ENCODE results near the gene RPL35. TPM values are rescaled to one million over a fixed set of nuclear protein-coding genes. Genes with fewer than 3 reads are reported as not detected.
A peak's percentile ranks its signal among the peaks of the same experiment; 100 is the strongest.
"Not testable (repeated sequence)": the region's sequence is repeated elsewhere in the genome, so short reads cannot be mapped to it uniquely, and the experiment has no call there.

Gene RPL35
- total RNA-seq, 2 donors from 2014 or later, result 1,912 to 2,066 TPM

DNA sequence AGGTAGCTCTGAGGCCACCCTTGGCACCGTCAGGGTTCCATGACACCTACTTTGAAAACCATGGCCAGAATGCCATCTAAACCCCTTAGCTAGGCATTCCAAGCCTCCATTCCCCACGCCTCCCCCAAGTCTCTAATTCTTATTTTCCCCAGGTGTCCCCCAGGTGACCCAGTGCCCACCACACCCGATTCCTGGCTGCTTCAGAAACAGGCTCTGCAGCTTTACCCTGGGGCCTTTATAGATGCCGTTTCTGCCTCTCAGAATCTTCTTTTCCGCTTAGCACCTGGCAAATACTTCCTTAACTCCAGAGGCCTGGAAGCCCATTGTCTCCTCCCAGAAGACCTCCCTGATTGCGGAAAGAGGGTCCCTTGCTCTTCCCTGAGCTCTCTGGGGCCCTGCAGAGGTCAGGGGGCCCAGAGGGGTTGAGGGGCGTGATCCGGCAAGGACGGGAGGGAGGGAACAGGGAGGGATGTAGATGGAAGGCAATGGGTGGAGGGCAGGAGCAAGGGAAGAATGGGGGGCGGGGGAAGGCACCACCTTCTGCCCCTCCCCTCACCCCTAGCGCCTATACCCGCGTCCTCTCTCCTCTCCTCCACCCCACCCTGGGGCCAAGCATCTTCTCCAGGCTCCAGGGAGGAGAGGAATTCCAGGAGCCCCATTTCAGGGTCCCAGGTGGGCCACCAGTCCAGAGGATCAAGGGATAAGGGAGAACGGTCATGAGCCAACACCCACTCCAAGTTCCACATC lies 20.5 kb downstream of the RPL35 start:
- Mint-ChIP-seq H3K36me3 (no peaks in the 10 kb centered on the region), H3K9me3 (no peaks in the 10 kb centered on the region), H3K27ac (no peak overlapping the region)
- no peak for DNase-seq (ENCODE audit: low spot score in 2 of 2)
- ATAC-seq, result no peak

DNA sequence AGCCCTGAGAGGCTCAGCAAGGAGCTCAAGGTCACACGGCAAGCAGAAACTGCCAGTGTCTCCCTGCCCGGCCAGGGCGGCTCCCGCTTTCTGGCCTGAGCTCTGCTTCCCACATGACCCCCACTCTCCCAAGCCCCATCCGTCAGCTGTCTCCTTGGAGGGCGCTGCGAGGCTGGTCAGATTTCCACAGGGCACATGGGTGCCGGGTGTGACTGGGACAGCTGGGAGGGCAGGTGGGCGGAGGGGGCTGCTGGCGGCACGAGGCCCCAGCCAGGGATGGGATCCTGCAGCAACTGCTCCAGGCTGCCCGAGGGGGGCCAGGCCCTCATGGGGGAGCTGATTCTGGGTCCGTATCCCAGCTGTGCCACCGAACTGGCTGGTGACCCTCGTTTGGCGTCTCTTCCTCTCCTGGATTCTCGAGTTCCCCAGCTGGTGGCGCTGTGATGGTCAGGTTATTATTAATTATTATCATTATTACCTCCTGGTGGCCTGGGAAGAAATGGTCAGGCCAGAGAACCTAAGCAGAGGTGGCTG lies 21.4 kb downstream of the RPL35 start:
- H3K27ac Mint-ChIP-seq, result no peak overlapping the region
- H3K36me3 Mint-ChIP-seq, result no peaks in the 10 kb centered on the region
- ATAC-seq, result no peak
- no peaks in the 10 kb centered on the region for H3K9me3 Mint-ChIP-seq
- no peak for DNase-seq (ENCODE audit: low spot score in 2 of 2)

DNA sequence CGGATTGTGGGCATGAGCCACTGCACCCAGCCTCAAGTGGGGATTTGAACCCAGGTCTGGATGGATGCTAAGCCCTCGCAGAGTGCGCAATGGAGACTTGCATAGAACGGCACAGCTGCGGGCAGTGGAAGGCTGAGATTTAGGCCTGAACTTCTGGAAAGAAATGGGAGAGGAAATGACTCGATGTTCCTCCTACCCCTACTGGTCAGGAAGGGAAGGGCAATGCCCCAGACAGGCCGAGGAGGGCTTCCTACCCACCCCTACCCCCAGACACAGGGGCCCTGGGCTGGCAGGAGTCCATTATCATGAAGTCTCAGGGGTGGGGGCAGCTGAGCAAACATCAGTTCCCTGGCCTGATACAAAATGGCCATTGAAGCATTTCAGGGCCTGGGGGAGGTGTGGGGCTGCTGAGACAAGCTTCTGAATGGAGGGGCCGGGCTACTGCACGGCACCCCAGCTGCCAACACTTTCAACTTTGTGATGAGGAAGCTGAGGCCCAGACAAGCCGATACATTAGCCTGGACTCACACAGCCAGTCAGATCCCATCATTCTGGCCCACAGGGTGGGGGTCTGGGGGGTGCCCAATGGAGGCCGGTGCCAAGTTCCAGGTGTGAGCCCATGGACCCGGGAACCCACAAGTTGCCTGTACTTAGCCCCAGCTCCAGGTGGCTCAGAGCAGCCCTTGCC lies 22.0 kb downstream of the RPL35 start:
- H3K27ac Mint-ChIP-seq, result no peak overlapping the region
- no peaks in the 10 kb centered on the region for H3K9me3 Mint-ChIP-seq
- no peaks in the 10 kb centered on the region for H3K36me3 Mint-ChIP-seq
- ATAC-seq, result peak in 1 of 2 donors; percentile 37
- DNase-seq (ENCODE audit: low spot score in 2 of 2), result no peak

DNA sequence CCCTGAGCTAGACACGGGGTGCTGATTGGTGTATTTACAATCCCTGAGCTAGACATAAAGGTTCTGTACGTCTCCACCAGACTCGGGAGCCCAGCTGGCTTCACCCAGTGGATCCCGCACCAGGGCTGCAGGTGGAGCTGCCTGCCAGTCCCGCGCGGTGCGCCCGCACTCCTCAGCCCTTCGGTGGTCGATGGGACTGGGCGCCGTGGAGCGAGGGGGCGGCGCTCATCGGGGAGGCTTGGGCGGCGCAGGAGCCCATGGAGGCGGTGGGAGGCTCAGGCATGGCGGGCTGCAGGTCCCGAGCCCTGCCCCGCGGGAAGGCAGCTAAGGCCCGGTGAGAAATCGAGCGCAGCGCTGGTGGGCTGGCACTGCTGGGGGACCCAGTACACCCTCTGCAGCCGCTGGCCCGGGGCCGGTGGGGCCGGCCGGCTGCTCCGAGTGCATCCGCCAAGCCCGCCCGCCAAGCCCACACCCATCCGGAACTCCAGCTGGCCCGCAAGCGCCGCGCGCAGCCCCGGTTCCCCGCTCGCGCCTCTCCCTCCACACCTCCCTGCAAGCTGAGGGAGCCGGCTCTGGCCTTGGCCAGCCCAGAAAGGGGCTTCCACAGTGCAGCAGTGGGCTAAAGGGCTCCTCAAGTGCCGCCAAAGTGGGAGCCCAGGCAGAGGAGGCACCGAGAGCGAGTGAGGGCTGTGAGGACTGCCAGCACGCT lies 23.0 kb downstream of the RPL35 start:
- not testable (repeated sequence) for DNase-seq (ENCODE audit: low spot score in 2 of 2); ATAC-seq; H3K27ac Mint-ChIP-seq; H3K36me3 Mint-ChIP-seq; H3K9me3 Mint-ChIP-seq

DNA sequence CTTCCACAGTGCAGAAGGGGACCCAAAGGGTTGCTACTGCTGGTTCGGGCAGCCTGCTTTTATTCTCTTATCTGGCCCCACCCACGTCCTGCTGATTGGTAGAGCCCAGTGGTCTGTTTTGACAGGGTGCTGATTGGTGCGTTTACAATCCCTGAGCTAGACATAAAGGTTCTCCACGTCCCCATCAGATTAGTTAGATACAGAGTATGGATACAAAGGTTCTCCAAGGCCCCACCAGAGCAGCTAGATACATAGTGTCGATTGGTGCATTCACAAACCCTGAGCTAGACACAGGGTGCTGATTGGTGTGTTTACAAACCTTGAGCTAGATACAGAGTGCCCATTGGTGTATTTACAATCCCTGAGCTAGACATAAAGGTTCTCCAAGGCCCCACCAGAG lies 23.6 kb downstream of the RPL35 start:
- H3K9me3 Mint-ChIP-seq; H3K36me3 Mint-ChIP-seq; DNase-seq (ENCODE audit: low spot score in 2 of 2); H3K27ac Mint-ChIP-seq; ATAC-seq: not testable (repeated sequence)

DNA sequence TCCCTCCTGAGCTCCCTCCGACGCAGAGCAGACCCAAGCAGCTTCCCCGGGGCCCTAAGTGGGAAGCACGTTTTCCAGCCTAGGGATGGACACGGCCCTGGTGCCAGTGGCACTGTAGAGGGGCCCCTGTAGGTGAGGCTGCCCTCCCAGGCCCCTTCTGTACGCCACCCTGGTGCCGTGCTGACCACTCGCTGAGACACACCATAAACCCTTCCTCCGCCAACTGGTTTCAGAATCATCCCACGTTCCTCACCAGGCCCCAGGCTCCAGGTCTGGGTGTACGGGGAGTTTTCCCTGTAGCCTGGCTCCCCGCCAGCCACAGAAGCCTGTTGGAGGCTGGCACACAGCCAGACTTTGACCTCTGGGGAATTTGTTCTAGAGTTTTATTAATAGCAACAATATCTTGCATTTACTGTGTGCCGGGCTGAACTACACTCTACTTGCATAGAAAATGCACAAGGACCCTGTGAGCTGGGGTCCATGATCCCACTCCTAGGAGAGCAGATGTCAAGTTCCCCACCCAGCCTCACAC lies 26.7 kb downstream of the RPL35 start:
- Mint-ChIP-seq H3K27ac (no peak overlapping the region), H3K36me3 (no peaks in the 10 kb centered on the region), H3K9me3 (no peaks in the 10 kb centered on the region)
- DNase-seq (ENCODE audit: low spot score in 2 of 2), result no peak
- no peak for ATAC-seq

DNA sequence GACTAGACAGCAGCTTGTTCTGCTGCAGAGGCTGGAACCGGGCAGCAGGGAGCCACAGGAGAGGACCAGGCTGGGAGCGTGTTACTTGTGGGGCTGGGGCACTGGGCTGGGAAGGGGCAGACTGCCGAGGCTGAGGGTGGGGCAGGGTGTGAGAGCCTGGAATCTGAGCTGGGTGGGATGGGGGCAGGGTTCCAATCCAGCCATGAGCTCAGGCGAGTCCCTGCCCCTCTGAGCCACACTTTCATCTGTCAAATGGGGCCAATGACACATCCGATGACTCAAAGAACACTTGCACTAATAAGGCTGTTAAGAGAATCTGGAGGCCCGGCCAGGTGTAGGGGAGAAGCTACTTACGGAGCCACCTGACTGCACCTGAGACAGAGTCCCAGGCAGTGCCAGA lies 27.2 kb downstream of the RPL35 start:
- DNase-seq (ENCODE audit: low spot score in 2 of 2), result no peak
- peak overlapping the region in 1 of 2 donors; percentile 58 for H3K27ac Mint-ChIP-seq
- ATAC-seq, result peak; percentile 29 to 55
- H3K36me3 Mint-ChIP-seq, result no peaks in the 10 kb centered on the region
- no peaks in the 10 kb centered on the region for H3K9me3 Mint-ChIP-seq

DNA sequence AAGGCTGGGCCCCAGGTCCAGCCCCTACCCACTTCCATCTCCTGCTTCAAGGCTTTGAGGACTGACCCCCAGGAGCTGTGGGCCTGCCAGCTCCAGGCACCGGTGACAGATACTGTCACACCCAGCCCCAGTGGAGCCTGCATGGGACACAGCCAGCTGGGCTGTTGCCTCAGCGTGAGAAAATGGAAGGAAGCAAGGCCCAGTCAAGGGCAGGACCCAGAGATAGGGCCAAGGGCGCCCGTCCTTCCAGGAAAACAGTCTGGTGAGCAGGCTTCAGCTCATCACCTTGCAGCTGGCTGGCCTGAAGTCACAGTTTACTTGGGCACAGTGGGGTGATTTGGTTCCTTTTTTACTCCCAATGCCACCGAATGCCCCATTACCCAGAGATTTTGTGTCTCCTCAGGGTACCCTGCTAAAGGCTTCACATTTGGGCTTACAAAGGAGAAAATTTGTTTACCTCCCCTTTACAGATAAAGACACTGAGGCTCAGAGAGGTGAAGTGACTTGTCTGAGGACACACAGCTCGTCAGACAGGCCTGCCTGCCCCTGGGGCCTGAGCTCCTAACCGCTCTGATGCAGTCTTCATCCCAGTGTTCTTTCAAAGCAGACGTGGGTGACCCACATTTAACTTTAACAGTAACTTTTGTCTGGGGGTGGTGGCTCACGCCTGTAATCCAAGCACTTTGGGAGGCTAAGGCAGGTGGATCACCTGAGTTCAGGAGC lies 30.0 kb downstream of the RPL35 start:
- ATAC-seq (no peak), DNase-seq (ENCODE audit: low spot score in 2 of 2) (no peak)
- Mint-ChIP-seq H3K36me3 (no peaks in the 10 kb centered on the region), H3K27ac (no peak overlapping the region), H3K9me3 (no peaks in the 10 kb centered on the region)

DNA sequence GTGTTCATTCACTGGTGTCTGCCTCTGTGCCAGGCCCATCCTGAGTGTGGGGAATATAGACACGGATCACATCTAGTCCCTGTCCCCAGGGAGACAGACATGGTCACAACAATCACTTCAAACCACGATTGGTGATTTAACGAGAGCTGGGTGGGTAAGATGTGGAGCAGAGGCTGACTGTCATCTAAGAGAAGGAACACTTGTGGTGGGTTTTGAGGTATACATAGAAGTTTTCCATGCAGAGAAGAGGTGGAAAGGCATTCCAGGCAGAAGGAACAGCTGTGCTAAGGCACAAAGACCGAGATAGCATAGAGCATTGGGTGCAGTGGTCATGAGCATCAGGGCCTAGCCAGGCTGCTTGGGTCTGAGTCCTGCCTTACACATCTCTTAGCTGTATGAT lies 31.2 kb downstream of the RPL35 start:
- Mint-ChIP-seq H3K27ac (no peak overlapping the region), H3K36me3 (no peaks in the 10 kb centered on the region), H3K9me3 (no peaks in the 10 kb centered on the region)
- ATAC-seq (no peak), DNase-seq (ENCODE audit: low spot score in 2 of 2) (no peak)

DNA sequence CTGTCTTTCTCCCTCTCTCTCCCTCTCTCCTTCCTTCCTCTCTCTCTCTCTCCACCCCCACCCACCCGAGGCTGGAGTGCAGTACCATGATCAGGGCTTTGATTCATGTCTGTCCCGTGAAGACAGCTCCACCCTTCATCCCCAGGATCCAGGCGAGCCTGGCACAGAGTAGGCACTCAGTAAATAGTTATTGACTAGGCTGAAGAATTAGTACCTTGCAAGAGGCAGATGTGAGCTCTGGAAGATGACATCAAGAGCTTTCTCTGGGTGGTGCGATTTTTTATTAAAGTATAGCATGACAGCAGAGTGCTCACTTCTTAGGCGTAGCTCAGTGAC lies 32.5 kb downstream of the RPL35 start:
- no peak overlapping the region for H3K27ac Mint-ChIP-seq
- ATAC-seq (no peak), DNase-seq (ENCODE audit: low spot score in 2 of 2) (no peak)
- H3K9me3 Mint-ChIP-seq, result no peaks in the 10 kb centered on the region
- H3K36me3 Mint-ChIP-seq, result no peaks in the 10 kb centered on the region

DNA sequence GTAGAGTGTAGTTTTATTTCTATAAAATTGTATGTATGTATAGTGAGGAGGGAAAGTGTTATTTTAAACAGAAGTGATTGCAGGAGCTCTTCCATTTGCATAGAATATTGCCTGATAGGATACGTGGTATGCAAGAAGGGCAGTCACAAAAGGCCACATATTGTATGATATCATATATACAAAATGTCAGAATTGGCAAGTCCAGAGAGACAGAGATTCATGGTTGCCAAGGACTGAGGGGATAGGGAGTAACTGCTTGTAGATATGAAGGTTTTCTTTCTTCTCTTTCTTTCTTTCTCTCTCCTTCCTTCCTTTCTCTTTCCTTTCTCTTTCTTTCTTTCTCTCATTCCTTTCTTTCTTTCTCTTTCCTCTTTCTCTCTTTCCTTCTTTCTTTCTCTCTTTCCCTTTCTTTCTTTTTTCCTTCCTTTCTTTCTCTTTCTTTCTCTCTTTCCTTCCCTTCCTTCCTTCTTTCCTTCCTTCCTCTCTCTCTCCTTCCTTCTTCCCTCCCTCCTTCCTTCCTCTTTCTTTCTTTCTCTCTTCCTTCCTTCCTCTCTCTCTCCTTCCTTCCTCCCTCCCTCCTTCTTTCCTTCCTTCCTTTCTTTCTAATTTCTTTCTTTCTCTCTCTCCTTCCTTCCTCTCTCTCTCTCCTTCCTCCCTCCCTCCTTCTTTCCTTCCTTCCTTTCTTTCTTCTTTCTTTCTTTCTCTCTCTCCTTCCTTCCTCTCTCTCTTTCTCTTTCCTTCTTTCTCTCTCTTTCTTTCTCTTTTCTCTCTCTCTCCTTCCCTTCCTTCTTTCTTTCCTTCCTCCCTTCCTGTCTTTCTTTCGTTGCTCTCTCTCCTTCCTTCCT lies 33.0 kb downstream of the RPL35 start:
- Mint-ChIP-seq H3K36me3 (no peaks in the 10 kb centered on the region), H3K9me3 (no peaks in the 10 kb centered on the region), H3K27ac (peak overlapping the region in 1 of 2 donors; percentile 65)
- DNase-seq (ENCODE audit: low spot score in 2 of 2) (no peak), ATAC-seq (no peak)

DNA sequence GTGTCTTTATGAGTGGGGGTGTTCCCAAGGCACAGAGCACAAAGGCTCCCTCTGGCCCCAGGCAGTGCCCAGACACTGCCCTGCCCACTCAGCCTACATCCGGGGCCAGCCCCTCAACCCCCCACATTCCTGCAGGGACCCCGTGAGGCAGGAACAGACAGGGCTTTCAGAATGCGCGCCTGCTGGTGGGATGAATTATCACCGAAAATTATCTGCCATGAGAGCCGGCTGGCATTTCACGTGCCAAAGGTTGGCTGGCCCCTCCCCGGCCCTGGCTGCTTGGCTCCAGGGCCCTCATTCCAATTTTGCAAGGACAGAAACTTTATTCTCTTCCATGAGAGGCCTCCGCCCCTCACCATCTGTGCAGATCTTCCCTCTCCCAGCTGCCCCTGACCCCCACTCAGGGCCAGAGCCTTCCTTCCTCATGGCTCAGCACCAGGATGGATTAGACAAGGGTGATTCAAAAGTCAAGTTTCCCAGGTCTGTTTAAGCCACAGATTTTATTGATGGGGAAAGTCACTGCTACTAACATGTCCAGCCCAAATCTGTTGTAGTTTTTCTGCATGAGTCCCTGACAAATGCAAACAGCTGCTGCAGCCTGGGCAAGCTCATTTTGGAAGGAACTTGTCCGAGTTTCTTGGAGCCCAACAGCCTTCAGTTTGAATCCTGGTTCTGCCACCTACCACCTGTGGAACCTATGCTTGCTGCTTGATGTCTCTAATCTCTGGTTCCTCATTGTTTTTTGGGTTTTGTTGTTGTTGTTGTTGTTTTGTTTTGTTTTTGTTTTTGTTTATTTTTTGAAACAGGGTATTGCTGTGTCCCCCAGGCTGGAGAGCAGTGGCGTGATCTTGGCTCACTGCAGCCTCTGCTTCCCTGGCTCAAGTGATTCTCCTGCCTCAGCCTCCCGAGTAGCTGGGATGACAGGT lies 40.8 kb downstream of the RPL35 start:
- DNase-seq (ENCODE audit: low spot score in 2 of 2) (no peak), ATAC-seq (no peak)
- Mint-ChIP-seq H3K36me3 (no peaks in the 10 kb centered on the region), H3K27ac (no peak overlapping the region), H3K9me3 (no peaks in the 10 kb centered on the region)

DNA sequence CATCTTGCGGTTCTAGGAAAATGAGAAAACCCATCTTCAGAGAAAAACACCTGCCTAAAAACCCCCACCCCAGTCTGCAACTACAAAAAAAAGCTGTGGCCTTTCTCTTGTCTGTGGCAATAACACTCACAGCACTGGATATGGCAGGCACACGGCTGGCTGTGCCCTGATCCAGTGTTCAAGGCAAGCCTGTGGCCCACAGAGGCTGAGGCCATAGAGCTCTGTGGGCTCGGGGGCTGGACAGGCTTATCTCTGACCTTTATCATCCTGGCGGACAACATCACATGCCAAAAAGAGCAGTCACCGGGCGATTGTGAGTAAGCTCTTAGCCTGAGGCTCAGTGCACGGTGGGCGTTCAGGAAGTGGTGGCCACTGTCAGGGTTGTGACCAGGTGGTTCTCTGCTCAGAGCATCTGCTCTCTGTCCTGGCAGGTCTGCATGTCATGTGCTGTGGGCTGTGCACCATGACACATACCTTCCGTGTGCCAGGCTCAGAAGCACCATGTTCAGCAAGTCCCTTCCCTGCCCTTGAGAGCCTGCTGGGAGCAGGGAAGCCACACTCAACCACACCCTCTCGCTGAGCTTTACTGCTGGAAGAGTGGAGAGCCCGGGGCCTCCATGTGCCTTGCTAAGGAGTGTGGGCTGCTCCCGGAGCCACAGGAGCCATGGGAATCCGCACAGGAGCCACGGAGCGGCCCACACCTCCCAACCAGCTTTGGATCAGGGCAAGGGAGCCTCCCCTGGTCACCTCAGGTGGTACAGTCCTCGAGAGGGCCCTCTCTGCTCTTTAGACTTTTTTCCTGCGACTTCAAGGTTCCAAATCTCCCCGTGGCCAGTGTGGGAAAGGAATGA lies 43.1 kb downstream of the RPL35 start:
- peak; percentile 72 to 97 for ATAC-seq

DNA sequence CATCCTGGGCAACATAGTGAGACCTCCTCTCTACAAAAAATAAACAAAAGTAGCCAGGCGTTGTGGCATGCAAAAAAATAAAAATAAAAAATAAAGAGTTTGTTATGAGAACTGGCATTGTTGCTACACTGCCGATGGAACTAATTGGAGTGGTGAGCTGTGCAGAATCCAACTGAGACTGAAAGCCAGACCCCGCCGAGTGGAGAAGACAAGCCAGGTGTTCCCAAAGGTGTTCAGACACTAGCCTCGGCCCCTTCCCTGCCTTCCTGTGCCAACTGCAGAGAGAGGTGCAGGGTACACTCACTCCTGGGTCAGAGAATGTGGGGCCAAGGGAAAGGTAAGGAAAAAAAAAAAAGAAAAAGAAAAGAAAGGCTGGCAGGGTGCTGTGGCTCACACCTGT lies 46.2 kb downstream of the RPL35 start:
- ATAC-seq (no peak), DNase-seq (ENCODE audit: low spot score in 2 of 2) (no peak)
- H3K27ac Mint-ChIP-seq, result no peak overlapping the region
- no peaks in the 10 kb centered on the region for H3K36me3 Mint-ChIP-seq
- H3K9me3 Mint-ChIP-seq, result no peaks in the 10 kb centered on the region

More for the DNA sequence above, 43.1 kb downstream of the RPL35 start:
- H3K9me3 Mint-ChIP-seq, result no peaks in the 10 kb centered on the region
- H3K27ac Mint-ChIP-seq, result peak overlapping the region in 1 of 2 donors; percentile 46
- no peaks in the 10 kb centered on the region for H3K36me3 Mint-ChIP-seq
- peak in 1 of 2 donors; percentile 65 for DNase-seq (ENCODE audit: low spot score in 2 of 2)
